H1 (cell line): ENCODE results near the gene SCGB2B2. TPM values are rescaled to one million over a fixed set of nuclear protein-coding genes. Genes with fewer than 3 reads are reported as not detected.

Source experiments
- CTCF ChIA-PET: fragments of 300-600 bp; sonication (Branson Sonifier 250); formaldehyde crosslinking; loops from one replicate; lab custom pipeline; 2021; ENCODE audit not compliant: partially characterized antibody; lab: Charles Lee
- POLR2A ChIA-PET: fragments of 300-600 bp; sonication (Branson Sonifier 250); formaldehyde crosslinking; loops from one replicate; lab custom pipeline; 2021; ENCODE audit warnings: inconsistent platforms; ENCODE audit not compliant: partially characterized antibody; lab: Charles Lee
- DNase-seq, 2 experiments: peaks; one replicate each; pipeline versions ENCODE4 v3.0.0 to v3.0.0-alpha.2; 2010 to 2022; ENCODE audit warnings: low spot score in 2 of 2, low read depth in 1 of 2, mixed read lengths in 1 of 2
- FAIRE-seq: peaks from 2 replicates; lab custom pipeline; 2011; peaks lifted over from hg19 to GRCh38; lab: Jason Lieb, UNC
- H2AFZ ChIP-seq: 2 replicates; pipeline ENCODE4 v1.8.1; 2012; ENCODE audit warnings: low read length, inconsistent platforms
- H2AK5ac ChIP-seq: 2 replicates; pipeline ENCODE4 v1.6.1; 2013; ENCODE audit warnings: low read depth, low read length
- H2BK120ac ChIP-seq: replicated peaks from 2 replicates; pipeline ENCODE3; 2013; ENCODE audit warnings: low read depth, low read length, inconsistent platforms
- H2BK12ac ChIP-seq: 2 replicates; pipeline ENCODE4 v1.6.1; 2013; ENCODE audit warnings: low read depth, low read length
- H2BK15ac ChIP-seq: 2 replicates; pipeline ENCODE4 v1.6.1; 2013; ENCODE audit warnings: low read length
- H2BK20ac ChIP-seq: 2 replicates; pipeline ENCODE4 v1.6.1; 2013; ENCODE audit warnings: low read length
- H2BK5ac ChIP-seq: 2 replicates; pipeline ENCODE4 v1.6.1; 2013; ENCODE audit warnings: low read depth, low read length
- H3K14ac ChIP-seq: 2 replicates; pipeline ENCODE4 v1.6.1; 2013; ENCODE audit warnings: inconsistent platforms; ENCODE audit not compliant: insufficient read length
- H3K18ac ChIP-seq: 2 replicates; pipeline ENCODE4 v1.6.1; 2013; ENCODE audit warnings: low read length; ENCODE audit errors: extremely low read depth
- H3K23ac ChIP-seq: 2 replicates; pipeline ENCODE4 v1.6.1; 2013; ENCODE audit warnings: inconsistent platforms; ENCODE audit not compliant: insufficient read length
- H3K23me2 ChIP-seq: 2 replicates; pipeline ENCODE4 v1.6.1; 2013; ENCODE audit warnings: low read depth, low read length
- H3K27ac ChIP-seq: 2 replicates; pipeline ENCODE4 v1.6.1; 2011; ENCODE audit warnings: low read depth, low read length, inconsistent platforms
- H3K27me3 ChIP-seq, 4 experiments: replicated peaks in 1 of 4; 1 replicate in 1 of 4; 2 replicates in 3 of 4; pipeline versions ENCODE4 v1.6.1 to v1.8.1; 2011 to 2013; ENCODE audit warnings: low read length in 3 of 4, mild to moderate bottlenecking in 3 of 4, inconsistent platforms in 2 of 4, mixed read lengths in 2 of 4, moderate library complexity in 1 of 4; ENCODE audit not compliant: control insufficient read depth in 3 of 4, insufficient read depth in 3 of 4; ENCODE audit errors: extremely low read depth in 1 of 4
- H3K36me3 ChIP-seq, 4 experiments: 2 replicates each; pipeline versions ENCODE4 v1.6.1 to v1.8.1; 2011 to 2013; ENCODE audit warnings: mild to moderate bottlenecking in 4 of 4, low read length in 3 of 4, moderate library complexity in 2 of 4, control low read depth in 1 of 4, inconsistent platforms in 1 of 4; ENCODE audit not compliant: insufficient read depth in 4 of 4, control insufficient read depth in 2 of 4
- H3K4ac ChIP-seq: replicated peaks from 2 replicates; pipeline ENCODE3; 2013; ENCODE audit warnings: low read length, low read depth, mixed read lengths, inconsistent platforms; ENCODE audit not compliant: insufficient read length
- H3K4me1 ChIP-seq, 4 experiments: replicated peaks in 1 of 4; 1 replicate in 1 of 4; 2 replicates in 3 of 4; pipeline versions ENCODE4 v1.6.1 to v1.8.1; 2011 to 2013; ENCODE audit warnings: low read length in 3 of 4, inconsistent platforms in 2 of 4, mixed read lengths in 1 of 4; ENCODE audit not compliant: insufficient read depth in 4 of 4, control insufficient read depth in 3 of 4
- H3K4me2 ChIP-seq, 2 experiments: 2 replicates each; pipeline versions ENCODE4 v1.6.1 to v1.8.1; 2011 to 2013; ENCODE audit warnings: low read depth in 2 of 2, low read length in 2 of 2, control low read depth in 1 of 2, inconsistent platforms in 1 of 2, mild to moderate bottlenecking in 1 of 2; ENCODE audit not compliant: insufficient read depth in 1 of 2
- H3K4me3 ChIP-seq, 4 experiments: fragments of 200-600, 300-600 bp in 1 of 4; sonication (generic), shearing (Covaris generic), sonication (Bioruptor Twin) in 1 of 4; 2 replicates each; pipeline versions ENCODE4 v1.5.1 to v1.8.1; 2011 to 2016; ENCODE audit warnings: low read length in 4 of 4, low read depth in 3 of 4, control low read depth in 2 of 4, inconsistent platforms in 2 of 4, mild to moderate bottlenecking in 2 of 4, mixed read lengths in 1 of 4, moderate library complexity in 1 of 4; ENCODE audit not compliant: insufficient read depth in 2 of 4; ENCODE audit errors: extremely low read depth in 1 of 4
- H3K56ac ChIP-seq: replicated peaks from 2 replicates; pipeline ENCODE3; 2013; ENCODE audit warnings: low read depth, mild to moderate bottlenecking, mixed read lengths, low read length, inconsistent platforms; ENCODE audit not compliant: insufficient read length
- H3K79me1 ChIP-seq: 2 replicates; pipeline ENCODE4 v1.6.1; 2013; ENCODE audit warnings: low read depth, low read length, control low read depth
- H3K79me2 ChIP-seq, 2 experiments: 2 replicates each; pipeline versions ENCODE4 v1.6.1 to v1.8.1; 2012 to 2013; ENCODE audit warnings: low read length in 2 of 2, mild to moderate bottlenecking in 2 of 2, inconsistent platforms in 1 of 2; ENCODE audit not compliant: insufficient read depth in 2 of 2, control insufficient read depth in 1 of 2
- H3K9ac ChIP-seq, 4 experiments: replicated peaks in 1 of 4; 1 replicate in 1 of 4; 2 replicates in 3 of 4; pipeline versions ENCODE4 v1.6.1 to v1.8.1; 2011 to 2013; ENCODE audit warnings: low read depth in 3 of 4, low read length in 3 of 4, control low read depth in 2 of 4, mild to moderate bottlenecking in 2 of 4, moderate library complexity in 2 of 4, inconsistent platforms in 1 of 4; ENCODE audit errors: extremely low read depth in 1 of 4
- H3K9me3 ChIP-seq, 2 experiments: 2 replicates each; pipeline versions ENCODE4 v1.6.1 to v1.8.1; 2012 to 2013; ENCODE audit warnings: mild to moderate bottlenecking in 2 of 2, moderate library complexity in 2 of 2, control low read depth in 1 of 2, inconsistent platforms in 1 of 2, low read depth in 1 of 2, low read length in 1 of 2, mixed read lengths in 1 of 2; ENCODE audit not compliant: insufficient read depth in 2 of 2
- H4K20me1 ChIP-seq, 2 experiments: replicated peaks in 1 of 2; 2 replicates each; pipeline versions ENCODE3 to v1.8.1; 2011 to 2013; ENCODE audit warnings: inconsistent platforms in 2 of 2, low read length in 2 of 2, mild to moderate bottlenecking in 1 of 2; ENCODE audit not compliant: insufficient read depth in 2 of 2, control insufficient read depth in 1 of 2
- H4K5ac ChIP-seq: 2 replicates; pipeline ENCODE4 v1.6.1; 2013; ENCODE audit warnings: low read length, low read depth, mixed read lengths, inconsistent platforms; ENCODE audit not compliant: insufficient read length
- H4K8ac ChIP-seq: 2 replicates; pipeline ENCODE4 v1.8.0; 2013; ENCODE audit warnings: mild to moderate bottlenecking, moderate library complexity, low read length, inconsistent platforms; ENCODE audit not compliant: insufficient read depth; ENCODE audit errors: extremely low read depth
- H4K91ac ChIP-seq: replicated peaks from 2 replicates; pipeline ENCODE3; 2013; ENCODE audit warnings: low read length, mixed read lengths, inconsistent platforms; ENCODE audit not compliant: insufficient read length
- CTCF ChIP-seq, 3 experiments: IDR thresholded peaks; 1 replicate in 2 of 3; 2 replicates in 1 of 3; pipeline versions ENCODE4 v1.5.1 to v1.6.1; 2011; ENCODE audit warnings: low read length in 3 of 3, mild to moderate bottlenecking in 3 of 3, inconsistent platforms in 2 of 3, low read depth in 1 of 3, moderate library complexity in 1 of 3; ENCODE audit not compliant: insufficient read depth in 1 of 3; ENCODE audit errors: control extremely low read depth in 1 of 3
- PHF8 ChIP-seq: fragments of 200-600 bp; sonication (generic); conservative IDR thresholded peaks from 2 replicates; pipeline ENCODE4 v1.7.1; 2012; ENCODE audit warnings: low read depth, mild to moderate bottlenecking, inconsistent platforms, low read length, moderate library complexity
- RAD21 ChIP-seq, 2 experiments: IDR thresholded peaks in 1 of 2; conservative IDR thresholded peaks in 1 of 2; 2 replicates each; pipeline ENCODE4 v1.6.1; 2011; ENCODE audit warnings: low read depth in 2 of 2, low read length in 2 of 2, improper control_type of control experiment in 1 of 2, inconsistent platforms in 1 of 2, mild to moderate bottlenecking in 1 of 2, moderate library complexity in 1 of 2
- WGBS, 2 experiments: shearing (Covaris generic) in 1 of 2; methylation state at CpG; one replicate each; pipeline versions ENCODE4 v1.1.6 to v1.1.7; 2013 to 2015; ENCODE audit warnings: low lambda C conversion rate in 2 of 2, mixed read lengths in 2 of 2, inconsistent platforms in 1 of 2, low coverage in 1 of 2, missing lambda C conversion rate in 1 of 2; ENCODE audit not compliant: insufficient replicate concordance in 2 of 2, insufficient coverage in 1 of 2, insufficient read length in 1 of 2; ENCODE audit errors: extremely low coverage in 1 of 2, missing lambda C conversion rate in 1 of 2; 5-methylcytosine and 5-hydroxymethylcytosine counted together
- polyA plus RNA-seq, 7 experiments: library from polyadenylated mRNA; depleted of rRNA in 3 of 7; stranded (reverse) in 5 of 7; unstranded in 2 of 7; fragments of >200 nt in 5 of 7; fragments of 200-250 nt in 2 of 7; gene quantifications; 1 replicate in 5 of 7; 2 replicates in 1 of 7; 4 replicates in 1 of 7; pipeline versions ENCODE4 v1.2.1 to v1.2.3, GENCODE V29; 2011 to 2013; ENCODE audit warnings: missing spikeins in 2 of 7, mixed read lengths in 2 of 7
- total RNA-seq: library from RNA; stranded (reverse); fragmentation: NEBNext Ultra II Directional; extraction: Animal tissue kit (Norgen Biotek cat#: 25700); gene quantifications from 2 replicates; pipeline ENCODE4 v1.2.1, GENCODE V29; 2021

SCGB2B2 gene
- total and polyA plus RNA-seq, 2 of the 8 experiments (the other 6 are each of a cell fraction or from before 2014, with no cell fraction given): 0.09 TPM; not detected in 1

GRCh38 chr19:34639491-34640085 lies 37.4 kb downstream of the SCGB2B2 start:
- no peak overlapping the region for H2BK15ac ChIP-seq
- no peak overlapping the region for H2BK120ac ChIP-seq
- H3K56ac ChIP-seq: no peak overlapping the region
- TF ChIP-seq RAD21 (IDR thresholded peaks at IDR 0.05 in 1 of 2, conservative IDR thresholded peaks at IDR 0.05 in 1 of 2; ENCODE audit: low read depth in 2 of 2, low read length in 2 of 2) (peak; percentile 86), PHF8 (no peak), CTCF (IDR thresholded peaks at IDR 0.05; ENCODE audit: control extremely low read depth in 1 of 3, insufficient read depth in 1 of 3, low read depth in 1 of 3, low read length in 3 of 3) (peak in 2 of 3 experiments; percentile 71 to 85; a peak in 3 of 4 replicates)
- TF ChIP-seq, all 59 proteins: peak for 2
- Histone ChIP-seq H3K9me3 (peaks cover 31 to 35% of the 10 kb centered on the region in 2 experiments), H3K27ac (no peak overlapping the region), H4K8ac (no peak overlapping the region), H3K79me1 (no peaks in the 10 kb centered on the region), H3K4ac (no peak overlapping the region), H3K4me1 (no peaks in the 10 kb centered on the region), H4K91ac (no peak overlapping the region), H4K20me1 (no peaks in the 10 kb centered on the region), H2AK5ac (no peak overlapping the region), H2BK5ac (no peak overlapping the region), H3K23ac (no peak overlapping the region), H3K14ac (no peak overlapping the region), H3K4me3 (no peak overlapping the region), H3K27me3 (no peaks in the 10 kb centered on the region), H3K4me2 (no peak overlapping the region), H4K5ac (no peak overlapping the region), H3K9ac (no peak overlapping the region), H2BK12ac (no peak overlapping the region), H3K36me3 (peaks cover 0 to 4% (median 0%) of the 10 kb centered on the region in 4 experiments; a peak in 1 of 8 replicates), H2BK20ac (no peak overlapping the region), H2AFZ (no peak overlapping the region), H3K18ac (no peak overlapping the region), H3K23me2 (no peaks in the 10 kb centered on the region), H3K79me2 (no peaks in the 10 kb centered on the region)
- 32% methylated on average over 4 of the region's 4 CpGs; no CpG with 5 or more reads in 1 of the 2 experiments for WGBS, 2 experiments
- POLR2A ChIA-PET: interaction anchor here (1.4 kb wide), 1 partner anchor 38 kb away, joined by 4 read pairs; the partner anchor contains the start of gene ZNF302
- CTCF ChIA-PET: interaction anchor here (0.6 to 6.5 kb wide), 11 partner anchors 8 to 199 kb away, joined by 3 to 46 read pairs (median 3); no protein-coding TSS in a partner anchor
- DNase-seq (peak in 1 of 2 experiments; percentile 58), FAIRE-seq (peak; percentile 79)
